Mucosa of gallbladder (tissue), 1 donor: Measurements from ENCODE around the gene MYRIP. TPM values are rescaled to one million over a fixed set of nuclear protein-coding genes. Genes with fewer than 3 reads are reported as not detected.
"Not testable (repeated sequence)": the region's sequence is repeated elsewhere in the genome, so short reads cannot be mapped to it uniquely, and the experiment has no call there.

Source experiments
- DNase-seq: peaks from one replicate; pipeline ENCODE4 v3.0.0-alpha.2; 2020; ENCODE audit warnings: low spot score
- total RNA-seq: library from RNA; stranded (reverse); gene quantifications from one replicate; pipeline ENCODE4 v1.2.1, GENCODE V29; 2021
- donor health status: DM: no; HTN: no; CAD: no.

MYRIP gene
- total RNA-seq: 6.2 TPM

DNA sequence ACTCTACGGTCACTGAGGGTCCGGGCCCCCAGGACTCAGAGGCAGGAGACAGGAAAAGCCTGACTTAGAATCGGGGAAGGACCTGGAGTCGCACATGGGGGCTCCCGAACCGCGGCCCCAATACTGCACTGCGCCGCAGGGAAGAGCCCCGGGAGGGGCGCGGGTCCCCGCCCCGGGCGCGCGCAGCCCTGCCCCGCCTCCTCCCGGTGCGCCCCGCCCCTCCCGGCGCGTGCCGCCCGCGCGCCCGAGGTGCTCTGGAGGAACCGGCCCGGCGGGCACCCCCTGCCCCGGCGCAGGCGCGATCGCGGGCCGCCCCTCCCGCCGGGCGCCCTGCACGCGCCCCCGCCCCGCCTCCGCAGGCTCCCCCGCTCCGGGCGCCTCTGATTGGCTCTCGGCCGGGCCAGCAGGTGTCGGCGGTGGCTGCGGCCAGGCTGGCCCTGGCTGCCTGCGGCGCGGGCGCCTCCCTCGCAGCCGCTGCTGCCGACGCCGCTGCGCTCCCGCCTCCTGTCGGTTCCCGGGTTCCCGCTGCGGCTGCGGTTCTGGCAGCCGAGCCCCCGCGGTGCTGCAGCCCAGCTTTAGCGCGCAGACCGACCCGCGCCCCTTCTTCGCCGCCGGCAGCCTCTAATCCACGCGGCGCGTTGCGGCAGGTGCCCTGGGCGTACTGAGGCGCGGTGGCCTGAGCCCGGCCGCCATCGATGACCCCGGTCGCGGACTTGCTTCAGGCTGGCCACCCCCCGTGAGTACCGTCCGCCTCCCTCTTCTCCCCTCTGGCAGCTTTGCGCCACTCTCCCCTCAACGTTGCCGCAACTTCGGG, at the start of gene MYRIP:
TSS of gene MYRIP (plus strand) at position 429 of the 814 bp plus-strand sequence. CDS start 91,208 bp downstream, outside the sequence.
- peak; percentile 67 for DNase-seq

GRCh38 chr3:39760325-39760724, 49.1 kb upstream of the MYRIP start:
- no peak for DNase-seq

GRCh38 chr3:39762537-39763070, 46.8 kb upstream of the MYRIP start:
- DNase-seq: no peak

DNA sequence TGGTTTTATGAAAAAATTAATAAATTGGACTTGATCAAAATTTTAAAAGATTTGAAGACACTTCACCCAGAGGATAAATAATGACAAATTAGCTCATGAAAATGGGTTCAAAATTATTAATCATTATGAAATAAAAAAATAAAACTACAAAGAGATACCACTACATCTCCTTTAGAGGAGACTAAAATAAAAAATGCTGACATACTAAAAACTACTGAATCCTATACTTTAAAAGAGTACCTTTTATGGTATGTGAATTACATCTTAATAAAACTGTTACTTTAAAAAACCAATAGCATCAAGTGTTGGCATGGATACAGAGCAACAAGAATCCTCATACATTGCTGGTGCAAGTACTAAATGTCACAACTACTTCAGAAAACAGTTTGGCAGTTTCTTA, 46.0 kb upstream of the MYRIP start:
- DNase-seq: no peak

DNA sequence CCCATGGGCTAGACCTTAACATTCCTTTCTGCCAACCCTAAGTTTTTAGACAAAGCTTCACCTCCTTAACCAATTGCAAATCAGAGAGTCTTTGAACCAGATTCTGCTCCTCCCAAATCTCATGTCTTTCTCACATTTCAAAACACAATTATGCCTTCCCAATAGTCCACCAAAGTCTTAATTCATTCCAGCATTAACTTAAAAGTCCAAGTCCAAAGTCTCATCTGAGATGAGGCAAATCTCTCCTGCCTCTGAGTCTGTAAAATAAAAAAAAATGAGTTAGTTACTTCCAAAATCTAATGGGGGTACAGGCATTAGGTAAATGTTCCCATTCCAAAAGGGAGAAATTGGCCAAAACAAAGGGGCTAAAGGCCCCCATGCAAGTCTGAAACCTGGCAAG, 43.8 kb upstream of the MYRIP start:
- DNase-seq: no peak

DNA sequence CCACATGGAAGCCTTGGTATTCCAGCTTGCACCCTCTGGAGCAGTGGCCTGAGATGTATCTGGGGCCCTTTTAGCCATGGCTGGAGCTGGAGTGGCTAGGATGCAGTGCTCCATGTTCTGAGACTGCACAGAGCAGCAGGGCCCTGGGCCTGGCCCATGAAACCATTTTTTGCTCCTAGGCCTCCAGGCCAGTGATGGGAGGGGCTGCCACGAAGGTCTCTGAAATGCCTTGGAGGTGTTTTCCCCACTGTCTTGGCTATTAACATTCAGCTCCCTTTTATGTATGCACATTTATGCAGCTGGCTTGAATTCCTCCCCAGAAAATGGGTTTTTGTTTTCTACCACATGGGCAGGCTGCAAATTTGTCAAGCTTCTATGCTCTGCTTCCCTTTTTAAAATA, 43.0 kb upstream of the MYRIP start:
- no peak for DNase-seq

- not testable (repeated sequence) for DNase-seq
Observed at GRCh38 chr3:39766909-39767308, 42.5 kb upstream of the MYRIP start.

DNA sequence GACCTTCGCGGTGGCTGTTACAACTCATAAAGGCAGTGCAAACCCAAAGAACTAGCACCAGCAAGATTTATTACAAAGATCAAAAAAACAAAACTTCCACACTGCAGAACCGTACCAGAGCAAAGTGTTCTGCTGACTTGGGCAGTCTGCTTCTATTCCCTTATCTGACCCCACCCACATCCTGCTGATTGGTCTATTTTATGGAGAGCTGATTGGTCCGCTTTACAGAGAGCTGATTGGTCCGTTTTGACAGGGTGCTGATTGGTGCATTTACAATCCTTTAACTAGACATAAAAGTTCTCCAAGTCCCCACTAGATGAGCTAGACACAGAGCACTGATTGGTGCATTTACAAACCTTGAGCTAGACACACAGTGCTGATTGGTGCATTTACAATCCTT, 31.2 kb upstream of the MYRIP start:
- not testable (repeated sequence) for DNase-seq

GRCh38 chr3:39779511-39780230, 29.7 kb upstream of the MYRIP start:
- no peak for DNase-seq

GRCh38 chr3:39780352-39780751, 29.1 kb upstream of the MYRIP start:
- DNase-seq: no peak

GRCh38 chr3:39781025-39781424, 28.4 kb upstream of the MYRIP start:
- no peak for DNase-seq

DNA sequence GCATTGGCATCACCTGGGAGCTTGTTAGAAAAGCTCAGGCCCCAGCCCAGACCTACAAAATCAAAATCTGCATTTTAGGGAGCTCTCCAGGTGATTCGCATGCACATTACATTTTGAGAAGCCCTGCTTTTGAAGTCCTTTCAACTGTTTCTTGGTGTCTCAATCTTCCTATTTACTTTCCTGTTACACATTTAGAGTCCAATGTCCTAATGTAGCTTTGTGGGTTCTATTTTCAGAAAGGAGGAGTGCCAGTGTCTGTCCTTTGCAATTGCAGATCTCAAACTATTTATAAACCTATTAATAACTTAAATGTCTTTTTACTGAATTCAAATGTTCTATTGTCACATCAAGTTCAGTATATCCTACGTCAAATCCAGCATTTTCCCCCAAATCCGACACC, 27.8 kb upstream of the MYRIP start:
- DNase-seq: no peak

GRCh38 chr3:39783680-39784079, 25.7 kb upstream of the MYRIP start:
- no peak for DNase-seq

DNA sequence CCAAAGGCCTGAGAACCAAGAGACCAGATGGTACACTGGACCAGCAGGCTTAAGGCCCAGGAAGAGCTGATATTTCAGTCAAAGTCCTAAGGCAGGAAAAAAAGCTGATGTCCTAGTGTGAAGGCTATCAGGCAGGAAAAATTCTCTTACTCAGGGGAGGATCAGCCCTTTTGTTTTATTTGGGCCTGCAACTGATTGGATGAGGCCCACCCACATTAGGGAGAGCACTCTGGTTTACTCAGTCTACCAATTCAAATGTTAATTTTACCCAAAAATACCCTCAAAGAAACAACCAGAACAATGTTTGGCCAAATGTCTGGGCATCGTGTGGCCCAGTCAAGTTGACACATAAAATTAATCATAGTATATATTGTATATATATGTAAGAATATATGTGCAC, 24.5 kb upstream of the MYRIP start:
- no peak for DNase-seq

DNA sequence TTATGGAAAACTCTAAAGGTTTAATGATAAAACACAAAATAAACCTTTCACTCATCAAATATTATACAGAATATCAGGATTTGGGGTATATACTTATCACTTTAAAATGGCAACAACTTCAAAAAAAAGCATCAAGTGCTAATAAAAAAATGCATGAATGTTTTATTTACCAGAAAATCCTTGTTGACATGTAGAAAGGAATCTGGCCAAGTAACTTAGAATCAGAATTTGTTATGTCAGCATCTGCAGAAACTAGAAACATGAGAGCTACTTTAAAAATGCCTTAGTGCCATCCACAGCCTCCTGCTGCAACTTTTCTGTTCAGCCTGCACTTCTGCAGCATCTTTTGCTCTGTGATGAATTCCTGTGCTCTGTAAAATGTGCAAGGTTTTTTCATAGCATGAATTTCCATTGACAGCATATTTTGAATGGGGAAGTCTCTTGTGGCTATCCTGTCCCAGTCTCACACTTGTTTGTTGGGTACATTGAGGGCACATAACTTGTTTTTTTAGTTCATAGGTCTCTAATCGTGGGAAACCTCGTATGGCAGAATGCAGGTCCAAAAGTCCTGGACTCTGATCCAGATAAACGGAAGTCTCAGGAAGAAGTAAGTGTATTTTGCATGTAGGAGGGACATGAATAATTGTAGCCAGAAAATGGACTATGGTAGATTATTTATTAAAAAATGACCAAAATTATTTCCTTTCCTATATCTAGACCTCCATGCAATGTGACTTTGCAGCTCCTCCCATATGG, 21.1 kb upstream of the MYRIP start:
- no peak for DNase-seq

- DNase-seq: no peak
Observed at GRCh38 chr3:39791603-39792002, 17.8 kb upstream of the MYRIP start.

GRCh38 chr3:39794880-39795279, 14.5 kb upstream of the MYRIP start:
- no peak for DNase-seq

DNA sequence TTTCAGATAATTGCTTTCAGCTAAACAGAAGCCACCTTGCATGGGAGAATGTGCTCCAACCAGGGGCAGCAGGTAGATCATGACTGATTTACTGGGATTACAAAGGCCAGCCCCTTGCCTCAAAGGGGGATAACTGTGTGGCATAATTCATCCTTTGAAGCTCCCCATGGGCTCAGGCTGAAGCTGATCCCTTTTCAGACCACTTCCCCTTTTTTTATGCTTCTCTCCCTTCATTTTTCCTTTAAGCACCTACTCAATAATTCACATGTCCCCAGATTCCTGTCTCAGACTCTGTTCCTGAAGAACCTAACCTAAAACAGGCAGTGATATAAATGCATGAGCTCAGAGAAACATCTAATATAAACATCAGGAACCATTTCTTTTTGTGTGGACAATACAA, 8.2 kb upstream of the MYRIP start:
- no peak for DNase-seq

- not testable (repeated sequence) for DNase-seq
Observed at GRCh38 chr3:39802486-39802885, 6.9 kb upstream of the MYRIP start.

GRCh38 chr3:39803956-39804355, 5.5 kb upstream of the MYRIP start:
- DNase-seq: no peak

- no peak for DNase-seq
Observed at GRCh38 chr3:39804951-39805350, 4.5 kb upstream of the MYRIP start.

- no peak for DNase-seq
Observed at GRCh38 chr3:39805650-39806049, 3.8 kb upstream of the MYRIP start.
